Measurements from ENCODE around the gene SUSD1. TPM values are rescaled to one million over a fixed set of nuclear protein-coding genes. Genes with fewer than 3 reads are reported as not detected.

SUSD1 gene
- total RNA-seq, 1 experiment from 2014 or later: 14.5 TPM

- Histone ChIP-seq H3K9ac (ENCODE audit: low read length) (no peak overlapping the region), H3K4me2 (ENCODE audit: low read depth, low read length, poor library complexity, severe bottlenecking) (no peak overlapping the region), H3K27ac (ENCODE audit: low read length) (no peak overlapping the region)
Observed at GRCh38 chr9:112120439-112120925, 54.6 kb downstream of the SUSD1 start.

GRCh38 chr9:112120030-112120341, 55.1 kb downstream of the SUSD1 start:
- DNase-seq: no peak
- no peaks in the 10 kb centered on the region for H3K79me2 ChIP-seq (ENCODE audit: low read length)
- no peak overlapping the region for H3K27ac ChIP-seq (ENCODE audit: low read length)
- no peak overlapping the region for H3K4me3 ChIP-seq (ENCODE audit: low read length)
- H3K27me3 ChIP-seq (ENCODE audit: low read length): no peaks in the 10 kb centered on the region
- H3K9ac ChIP-seq (ENCODE audit: low read length): no peak overlapping the region
- no peaks in the 10 kb centered on the region for H3K4me1 ChIP-seq (ENCODE audit: low read length)
- no peak overlapping the region for H2AFZ ChIP-seq (ENCODE audit: low read length)
- H3K36me3 ChIP-seq (ENCODE audit: insufficient read depth, low read length): no peaks in the 10 kb centered on the region
- no peaks in the 10 kb centered on the region for H3K9me3 ChIP-seq (ENCODE audit: low read length)
- H3K4me2 ChIP-seq (ENCODE audit: low read depth, low read length, poor library complexity, severe bottlenecking): no peak overlapping the region
- no peaks in the 10 kb centered on the region for H3K9me2 ChIP-seq (replicated peaks; ENCODE audit: insufficient read depth, low read length)
- no peaks in the 10 kb centered on the region for H4K20me1 ChIP-seq (ENCODE audit: insufficient read depth, low read depth, low read length)

More at GRCh38 chr9:112120439-112120925, 54.6 kb downstream of the SUSD1 start:
- Histone ChIP-seq H3K4me3 (ENCODE audit: low read length) (no peak overlapping the region), H4K20me1 (ENCODE audit: insufficient read depth, low read depth, low read length) (no peaks in the 10 kb centered on the region), H3K4me1 (ENCODE audit: low read length) (no peaks in the 10 kb centered on the region), H3K9me3 (ENCODE audit: low read length) (no peaks in the 10 kb centered on the region), H3K79me2 (ENCODE audit: low read length) (no peaks in the 10 kb centered on the region), H3K9me2 (replicated peaks; ENCODE audit: insufficient read depth, low read length) (no peaks in the 10 kb centered on the region), H3K36me3 (ENCODE audit: insufficient read depth, low read length) (no peaks in the 10 kb centered on the region), H3K27me3 (ENCODE audit: low read length) (no peaks in the 10 kb centered on the region), H2AFZ (ENCODE audit: low read length) (no peak overlapping the region)
- DNase-seq: no peak

GRCh38 chr9:112119225-112120029, 55.7 kb downstream of the SUSD1 start:
- Histone ChIP-seq H3K9me3 (ENCODE audit: low read length) (no peaks in the 10 kb centered on the region), H3K9me2 (replicated peaks; ENCODE audit: insufficient read depth, low read length) (no peaks in the 10 kb centered on the region), H3K4me1 (ENCODE audit: low read length) (no peaks in the 10 kb centered on the region), H3K36me3 (ENCODE audit: insufficient read depth, low read length) (no peaks in the 10 kb centered on the region), H2AFZ (ENCODE audit: low read length) (no peak overlapping the region), H3K27ac (ENCODE audit: low read length) (no peak overlapping the region), H3K27me3 (ENCODE audit: low read length) (no peaks in the 10 kb centered on the region), H3K4me3 (ENCODE audit: low read length) (no peak overlapping the region), H3K4me2 (ENCODE audit: low read depth, low read length, poor library complexity, severe bottlenecking) (no peak overlapping the region), H3K9ac (ENCODE audit: low read length) (no peak overlapping the region), H4K20me1 (ENCODE audit: insufficient read depth, low read depth, low read length) (no peaks in the 10 kb centered on the region), H3K79me2 (ENCODE audit: low read length) (no peaks in the 10 kb centered on the region)
- peak; percentile 37 for DNase-seq

DNA sequence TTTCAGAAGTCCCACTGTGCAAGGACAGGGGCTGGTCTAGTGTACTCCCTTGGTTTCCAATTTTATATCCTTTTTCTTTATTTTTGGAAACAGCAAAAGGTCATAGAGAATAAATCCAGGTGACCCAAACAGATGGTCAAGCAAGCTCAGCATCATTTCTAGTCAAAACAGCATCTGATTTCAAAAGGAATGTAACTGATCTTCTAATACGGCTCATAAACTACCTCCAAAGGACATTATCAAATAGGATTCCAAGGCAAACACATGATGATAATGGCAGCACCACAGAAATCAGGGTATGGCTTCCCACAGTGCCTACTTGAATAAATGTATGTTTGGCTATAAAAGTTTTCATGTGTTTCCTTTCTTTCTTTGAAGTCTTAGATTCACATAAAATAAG, 57.1 kb downstream of the SUSD1 start:
- H3K9ac ChIP-seq (ENCODE audit: low read length): no peak overlapping the region
- no peaks in the 10 kb centered on the region for H3K27me3 ChIP-seq (ENCODE audit: low read length)
- no peak overlapping the region for H3K4me2 ChIP-seq (ENCODE audit: low read depth, low read length, poor library complexity, severe bottlenecking)
- no peak overlapping the region for H3K4me3 ChIP-seq (ENCODE audit: low read length)
- H3K27ac ChIP-seq (ENCODE audit: low read length): no peak overlapping the region
- H3K36me3 ChIP-seq (ENCODE audit: insufficient read depth, low read length): no peaks in the 10 kb centered on the region
- no peaks in the 10 kb centered on the region for H3K79me2 ChIP-seq (ENCODE audit: low read length)
- no peaks in the 10 kb centered on the region for H3K9me3 ChIP-seq (ENCODE audit: low read length)
- H4K20me1 ChIP-seq (ENCODE audit: insufficient read depth, low read depth, low read length): no peaks in the 10 kb centered on the region
- no peak for DNase-seq
- H2AFZ ChIP-seq (ENCODE audit: low read length): no peak overlapping the region
- no peaks in the 10 kb centered on the region for H3K9me2 ChIP-seq (replicated peaks; ENCODE audit: insufficient read depth, low read length)
- H3K4me1 ChIP-seq (ENCODE audit: low read length): peaks cover 2% of the 10 kb centered on the region

DNA sequence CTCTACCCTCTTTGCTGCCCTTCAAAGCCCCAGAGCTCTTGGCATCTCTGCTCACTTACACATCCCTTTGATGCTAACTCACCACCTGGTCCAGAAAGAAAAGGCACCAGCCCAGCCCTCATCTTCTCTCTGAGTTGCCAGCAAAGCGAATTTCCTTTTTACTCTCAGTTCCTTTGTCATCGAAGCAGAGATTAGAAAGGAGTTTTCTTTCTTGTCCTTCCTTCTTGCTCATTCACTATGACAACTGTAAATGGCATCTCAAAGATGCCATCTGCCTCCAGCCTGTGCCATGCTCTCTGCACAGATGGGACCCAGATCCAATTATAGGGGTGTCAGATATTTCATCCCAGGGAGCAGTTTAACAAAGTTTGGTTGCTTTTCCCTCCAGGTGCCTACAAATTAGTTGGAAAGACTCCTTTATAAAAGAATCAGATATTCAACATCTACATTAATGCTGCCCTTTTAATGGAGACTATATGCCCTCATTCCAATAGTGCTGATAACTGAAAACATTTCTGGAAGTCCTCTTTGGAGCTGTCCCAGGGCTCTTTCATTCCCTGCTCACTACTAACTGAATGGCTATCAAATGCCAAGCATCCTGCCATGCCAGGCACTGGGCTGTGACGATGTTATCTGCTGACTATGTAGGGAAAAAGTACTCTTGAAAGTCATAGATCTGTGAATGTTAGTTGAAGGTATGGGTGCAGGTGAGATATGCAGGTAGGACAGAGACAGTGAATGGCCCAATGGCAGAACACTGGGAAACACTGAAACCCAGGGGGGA, 58.9 kb downstream of the SUSD1 start:
- Histone ChIP-seq H4K20me1 (ENCODE audit: insufficient read depth, low read depth, low read length) (no peaks in the 10 kb centered on the region), H3K27ac (ENCODE audit: low read length) (no peak overlapping the region), H3K79me2 (ENCODE audit: low read length) (no peaks in the 10 kb centered on the region), H2AFZ (ENCODE audit: low read length) (no peak overlapping the region), H3K9me3 (ENCODE audit: low read length) (no peaks in the 10 kb centered on the region), H3K36me3 (ENCODE audit: insufficient read depth, low read length) (no peaks in the 10 kb centered on the region), H3K9me2 (replicated peaks; ENCODE audit: insufficient read depth, low read length) (no peaks in the 10 kb centered on the region), H3K9ac (ENCODE audit: low read length) (no peak overlapping the region), H3K4me1 (ENCODE audit: low read length) (peaks cover 21% of the 10 kb centered on the region), H3K27me3 (ENCODE audit: low read length) (no peaks in the 10 kb centered on the region), H3K4me2 (ENCODE audit: low read depth, low read length, poor library complexity, severe bottlenecking) (no peak overlapping the region), H3K4me3 (ENCODE audit: low read length) (no peak overlapping the region)
- no peak for DNase-seq

- no peak overlapping the region for H3K27ac ChIP-seq (ENCODE audit: low read length)
- H3K9ac ChIP-seq (ENCODE audit: low read length): no peak overlapping the region
- H3K4me3 ChIP-seq (ENCODE audit: low read length): no peak overlapping the region
- no peaks in the 10 kb centered on the region for H3K36me3 ChIP-seq (ENCODE audit: insufficient read depth, low read length)
- no peak overlapping the region for H2AFZ ChIP-seq (ENCODE audit: low read length)
- H3K27me3 ChIP-seq (ENCODE audit: low read length): no peaks in the 10 kb centered on the region
- no peak overlapping the region for H3K4me2 ChIP-seq (ENCODE audit: low read depth, low read length, poor library complexity, severe bottlenecking)
- H3K79me2 ChIP-seq (ENCODE audit: low read length): no peaks in the 10 kb centered on the region
- H3K9me3 ChIP-seq (ENCODE audit: low read length): no peaks in the 10 kb centered on the region
- no peaks in the 10 kb centered on the region for H3K9me2 ChIP-seq (replicated peaks; ENCODE audit: insufficient read depth, low read length)
- H3K4me1 ChIP-seq (ENCODE audit: low read length): peaks cover 31% of the 10 kb centered on the region
- no peaks in the 10 kb centered on the region for H4K20me1 ChIP-seq (ENCODE audit: insufficient read depth, low read depth, low read length)
- DNase-seq: no peak
Observed at GRCh38 chr9:112115109-112115508, 60.0 kb downstream of the SUSD1 start.

- peak overlapping the region; percentile 15; the same call in 1 of the 2 replicates for H3K9ac ChIP-seq (ENCODE audit: low read length)
- no peak overlapping the region for H3K27ac ChIP-seq (ENCODE audit: low read length)
- DNase-seq: peak; percentile 49
- no peak overlapping the region for H3K4me3 ChIP-seq (ENCODE audit: low read length)
- H3K9me3 ChIP-seq (ENCODE audit: low read length): no peaks in the 10 kb centered on the region
- H3K9me2 ChIP-seq (replicated peaks; ENCODE audit: insufficient read depth, low read length): no peaks in the 10 kb centered on the region
- H3K4me1 ChIP-seq (ENCODE audit: low read length): peaks cover 45% of the 10 kb centered on the region
- no peak overlapping the region for H3K4me2 ChIP-seq (ENCODE audit: low read depth, low read length, poor library complexity, severe bottlenecking)
- H4K20me1 ChIP-seq (ENCODE audit: insufficient read depth, low read depth, low read length): no peaks in the 10 kb centered on the region
- H3K27me3 ChIP-seq (ENCODE audit: low read length): no peaks in the 10 kb centered on the region
- no peak overlapping the region for H2AFZ ChIP-seq (ENCODE audit: low read length)
- no peaks in the 10 kb centered on the region for H3K36me3 ChIP-seq (ENCODE audit: insufficient read depth, low read length)
- H3K79me2 ChIP-seq (ENCODE audit: low read length): no peaks in the 10 kb centered on the region
Observed at GRCh38 chr9:112112941-112113681, 62.0 kb downstream of the SUSD1 start.

- H3K36me3 ChIP-seq (ENCODE audit: insufficient read depth, low read length): no peaks in the 10 kb centered on the region
- no peak overlapping the region for H3K27ac ChIP-seq (ENCODE audit: low read length)
- no peaks in the 10 kb centered on the region for H3K79me2 ChIP-seq (ENCODE audit: low read length)
- H3K4me2 ChIP-seq (ENCODE audit: low read depth, low read length, poor library complexity, severe bottlenecking): no peak overlapping the region
- H3K27me3 ChIP-seq (ENCODE audit: low read length): no peaks in the 10 kb centered on the region
- H3K4me1 ChIP-seq (ENCODE audit: low read length): peaks cover 51% of the 10 kb centered on the region
- H3K9me3 ChIP-seq (ENCODE audit: low read length): no peaks in the 10 kb centered on the region
- H2AFZ ChIP-seq (ENCODE audit: low read length): no peak overlapping the region
- H4K20me1 ChIP-seq (ENCODE audit: insufficient read depth, low read depth, low read length): no peaks in the 10 kb centered on the region
- no peaks in the 10 kb centered on the region for H3K9me2 ChIP-seq (replicated peaks; ENCODE audit: insufficient read depth, low read length)
- H3K4me3 ChIP-seq (ENCODE audit: low read length): no peak overlapping the region
- DNase-seq: peak; percentile 49
- peak overlapping the region; percentile 15; the same call in 1 of the 2 replicates for H3K9ac ChIP-seq (ENCODE audit: low read length)
Observed at GRCh38 chr9:112112519-112112918, 62.6 kb downstream of the SUSD1 start.

Measured in Karpas-422 (cell line).